Measurements from ENCODE around the gene MED13L.

Gene MED13L

GRCh38 chr12:116156614-116157013 is 120.9 kb downstream of the MED13L start:
- no peak overlapping the region for H2BK120ac ChIP-seq (ENCODE audit: low read depth, low read length)
- H3K27me3 ChIP-seq (ENCODE audit: insufficient read depth, low read length, poor library complexity) = no peaks in the 10 kb centered on the region
- H3K79me2 ChIP-seq (ENCODE audit: control insufficient read depth, insufficient read depth, low read length) = peaks cover 59% of the 10 kb centered on the region
- H2AK5ac ChIP-seq (ENCODE audit: low read length) = no peak overlapping the region
- no peak overlapping the region for H3K4me2 ChIP-seq (ENCODE audit: low read length)
- H2BK5ac ChIP-seq (ENCODE audit: low read length) = no peak overlapping the region
- H4K5ac ChIP-seq (ENCODE audit: low read length) = no peak overlapping the region
- no peak overlapping the region for H3K23ac ChIP-seq (ENCODE audit: low read length)
- no peak overlapping the region for H3K4ac ChIP-seq (ENCODE audit: low read depth, low read length)
- no peak overlapping the region for H3K56ac ChIP-seq (ENCODE audit: low read length)
- no peak overlapping the region for H3K27ac ChIP-seq (ENCODE audit: low read depth, low read length)
- no peak overlapping the region for H2BK15ac ChIP-seq (replicated peaks; ENCODE audit: low read depth)
- no peak for DNase-seq
- no peak overlapping the region for H3K18ac ChIP-seq (ENCODE audit: low read length)
- H3K79me1 ChIP-seq (ENCODE audit: low read length) = peaks cover 15% of the 10 kb centered on the region
- WGBS (ENCODE audit: extremely low coverage, insufficient coverage, low lambda C conversion rate) = no CpG with 5 or more reads among the region's 4 CpGs
- H3K36me3 ChIP-seq (ENCODE audit: control insufficient read depth, insufficient read depth, low read length) = no peaks in the 10 kb centered on the region
- no peak overlapping the region for H4K8ac ChIP-seq (ENCODE audit: low read depth, low read length)
- H3K4me1 ChIP-seq (ENCODE audit: control insufficient read depth, low read depth, low read length) = peaks cover 12% of the 10 kb centered on the region
- no peak overlapping the region for H3K9ac ChIP-seq (ENCODE audit: low read length)
- H3K4me3 ChIP-seq (ENCODE audit: low read length) = no peak overlapping the region

GRCh38 chr12:116155383-116155782 is 122.1 kb downstream of the MED13L start:
- Histone ChIP-seq H3K27me3 (ENCODE audit: insufficient read depth, low read length, poor library complexity) (no peaks in the 10 kb centered on the region), H3K4ac (ENCODE audit: low read depth, low read length) (no peak overlapping the region), H3K36me3 (ENCODE audit: control insufficient read depth, insufficient read depth, low read length) (no peaks in the 10 kb centered on the region), H3K4me1 (ENCODE audit: control insufficient read depth, low read depth, low read length) (peaks cover 12% of the 10 kb centered on the region), H4K8ac (ENCODE audit: low read depth, low read length) (no peak overlapping the region), H3K79me2 (ENCODE audit: control insufficient read depth, insufficient read depth, low read length) (peaks cover 56% of the 10 kb centered on the region), H3K4me3 (ENCODE audit: low read length) (no peak overlapping the region), H3K18ac (ENCODE audit: low read length) (no peak overlapping the region), H2AK5ac (ENCODE audit: low read length) (no peak overlapping the region), H3K79me1 (ENCODE audit: low read length) (peaks cover 14% of the 10 kb centered on the region), H3K56ac (ENCODE audit: low read length) (no peak overlapping the region), H2BK15ac (replicated peaks; ENCODE audit: low read depth) (no peak overlapping the region), H3K23ac (ENCODE audit: low read length) (no peak overlapping the region), H3K27ac (ENCODE audit: low read depth, low read length) (no peak overlapping the region), H4K5ac (ENCODE audit: low read length) (no peak overlapping the region), H3K4me2 (ENCODE audit: low read length) (no peak overlapping the region), H2BK120ac (ENCODE audit: low read depth, low read length) (no peak overlapping the region), H2BK5ac (ENCODE audit: low read length) (no peak overlapping the region), H3K9ac (ENCODE audit: low read length) (no peak overlapping the region)
- DNase-seq = no peak
- no CpG with 5 or more reads among the region's 8 CpGs for WGBS (ENCODE audit: extremely low coverage, insufficient coverage, low lambda C conversion rate)

GRCh38 chr12:116153983-116154382 is 123.5 kb downstream of the MED13L start:
- WGBS (ENCODE audit: extremely low coverage, insufficient coverage, low lambda C conversion rate) = no CpG with 5 or more reads among the region's 2 CpGs
- H3K27ac ChIP-seq (ENCODE audit: low read depth, low read length) = no peak overlapping the region
- no peak overlapping the region for H4K5ac ChIP-seq (ENCODE audit: low read length)
- no peak overlapping the region for H2BK15ac ChIP-seq (replicated peaks; ENCODE audit: low read depth)
- peaks cover 12% of the 10 kb centered on the region for H3K4me1 ChIP-seq (ENCODE audit: control insufficient read depth, low read depth, low read length)
- DNase-seq = no peak
- peaks cover 14% of the 10 kb centered on the region for H3K79me1 ChIP-seq (ENCODE audit: low read length)
- H2BK5ac ChIP-seq (ENCODE audit: low read length) = no peak overlapping the region
- H3K36me3 ChIP-seq (ENCODE audit: control insufficient read depth, insufficient read depth, low read length) = no peaks in the 10 kb centered on the region
- H3K56ac ChIP-seq (ENCODE audit: low read length) = no peak overlapping the region
- H4K8ac ChIP-seq (ENCODE audit: low read depth, low read length) = no peak overlapping the region
- H3K9ac ChIP-seq (ENCODE audit: low read length) = no peak overlapping the region
- H3K18ac ChIP-seq (ENCODE audit: low read length) = no peak overlapping the region
- H3K27me3 ChIP-seq (ENCODE audit: insufficient read depth, low read length, poor library complexity) = no peaks in the 10 kb centered on the region
- no peak overlapping the region for H3K4me2 ChIP-seq (ENCODE audit: low read length)
- H3K23ac ChIP-seq (ENCODE audit: low read length) = no peak overlapping the region
- peaks cover 56% of the 10 kb centered on the region for H3K79me2 ChIP-seq (ENCODE audit: control insufficient read depth, insufficient read depth, low read length)
- no peak overlapping the region for H3K4ac ChIP-seq (ENCODE audit: low read depth, low read length)
- H3K4me3 ChIP-seq (ENCODE audit: low read length) = no peak overlapping the region
- no peak overlapping the region for H2BK120ac ChIP-seq (ENCODE audit: low read depth, low read length)
- H2AK5ac ChIP-seq (ENCODE audit: low read length) = no peak overlapping the region

GRCh38 chr12:116153113-116153512 is 124.4 kb downstream of the MED13L start:
- no peak for DNase-seq
- H3K4me2 ChIP-seq (ENCODE audit: low read length) = no peak overlapping the region
- peaks cover 12% of the 10 kb centered on the region for H3K4me1 ChIP-seq (ENCODE audit: control insufficient read depth, low read depth, low read length)
- no peaks in the 10 kb centered on the region for H3K36me3 ChIP-seq (ENCODE audit: control insufficient read depth, insufficient read depth, low read length)
- no peak overlapping the region for H3K9ac ChIP-seq (ENCODE audit: low read length)
- no peak overlapping the region for H4K8ac ChIP-seq (ENCODE audit: low read depth, low read length)
- no peak overlapping the region for H3K23ac ChIP-seq (ENCODE audit: low read length)
- H2BK5ac ChIP-seq (ENCODE audit: low read length) = no peak overlapping the region
- no peak overlapping the region for H3K4me3 ChIP-seq (ENCODE audit: low read length)
- peaks cover 14% of the 10 kb centered on the region for H3K79me1 ChIP-seq (ENCODE audit: low read length)
- H3K27ac ChIP-seq (ENCODE audit: low read depth, low read length) = no peak overlapping the region
- no peak overlapping the region for H3K18ac ChIP-seq (ENCODE audit: low read length)
- no peak overlapping the region for H2BK120ac ChIP-seq (ENCODE audit: low read depth, low read length)
- no peak overlapping the region for H4K5ac ChIP-seq (ENCODE audit: low read length)
- H3K27me3 ChIP-seq (ENCODE audit: insufficient read depth, low read length, poor library complexity) = no peaks in the 10 kb centered on the region
- no peak overlapping the region for H3K56ac ChIP-seq (ENCODE audit: low read length)
- H3K4ac ChIP-seq (ENCODE audit: low read depth, low read length) = no peak overlapping the region
- H2AK5ac ChIP-seq (ENCODE audit: low read length) = no peak overlapping the region
- no peak overlapping the region for H2BK15ac ChIP-seq (replicated peaks; ENCODE audit: low read depth)
- peaks cover 58% of the 10 kb centered on the region for H3K79me2 ChIP-seq (ENCODE audit: control insufficient read depth, insufficient read depth, low read length)

- Histone ChIP-seq H3K27ac (ENCODE audit: low read depth, low read length) (no peak overlapping the region), H3K4me1 (ENCODE audit: control insufficient read depth, low read depth, low read length) (peaks cover 4% of the 10 kb centered on the region), H2AK5ac (ENCODE audit: low read length) (no peak overlapping the region), H2BK5ac (ENCODE audit: low read length) (no peak overlapping the region), H3K18ac (ENCODE audit: low read length) (no peak overlapping the region), H3K79me2 (ENCODE audit: control insufficient read depth, insufficient read depth, low read length) (peaks cover 51% of the 10 kb centered on the region), H4K8ac (ENCODE audit: low read depth, low read length) (no peak overlapping the region), H3K9ac (ENCODE audit: low read length) (no peak overlapping the region), H3K56ac (ENCODE audit: low read length) (no peak overlapping the region), H3K4ac (ENCODE audit: low read depth, low read length) (no peak overlapping the region), H3K4me2 (ENCODE audit: low read length) (no peak overlapping the region), H2BK15ac (replicated peaks; ENCODE audit: low read depth) (no peak overlapping the region), H4K5ac (ENCODE audit: low read length) (no peak overlapping the region), H2BK120ac (ENCODE audit: low read depth, low read length) (no peak overlapping the region), H3K36me3 (ENCODE audit: control insufficient read depth, insufficient read depth, low read length) (no peaks in the 10 kb centered on the region), H3K23ac (ENCODE audit: low read length) (no peak overlapping the region), H3K4me3 (ENCODE audit: low read length) (no peak overlapping the region), H3K27me3 (ENCODE audit: insufficient read depth, low read length, poor library complexity) (no peaks in the 10 kb centered on the region), H3K79me1 (ENCODE audit: low read length) (peaks cover 12% of the 10 kb centered on the region)
- DNase-seq = no peak
- no CpG with 5 or more reads among the region's 4 CpGs for WGBS (ENCODE audit: extremely low coverage, insufficient coverage, low lambda C conversion rate)
Measured at GRCh38 chr12:116152268-116152667, 125.2 kb downstream of the MED13L start.

- Histone ChIP-seq H3K4me1 (ENCODE audit: control insufficient read depth, low read depth, low read length) (no peaks in the 10 kb centered on the region), H3K27ac (ENCODE audit: low read depth, low read length) (no peak overlapping the region), H2AK5ac (ENCODE audit: low read length) (no peak overlapping the region), H3K27me3 (ENCODE audit: insufficient read depth, low read length, poor library complexity) (no peaks in the 10 kb centered on the region), H3K79me1 (ENCODE audit: low read length) (peaks cover 6% of the 10 kb centered on the region), H3K23ac (ENCODE audit: low read length) (no peak overlapping the region), H4K8ac (ENCODE audit: low read depth, low read length) (no peak overlapping the region), H3K18ac (ENCODE audit: low read length) (no peak overlapping the region), H3K4ac (ENCODE audit: low read depth, low read length) (no peak overlapping the region), H2BK120ac (ENCODE audit: low read depth, low read length) (no peak overlapping the region), H3K9ac (ENCODE audit: low read length) (no peak overlapping the region), H2BK5ac (ENCODE audit: low read length) (no peak overlapping the region), H3K36me3 (ENCODE audit: control insufficient read depth, insufficient read depth, low read length) (no peaks in the 10 kb centered on the region), H3K56ac (ENCODE audit: low read length) (no peak overlapping the region), H3K79me2 (ENCODE audit: control insufficient read depth, insufficient read depth, low read length) (peaks cover 52% of the 10 kb centered on the region), H4K5ac (ENCODE audit: low read length) (no peak overlapping the region), H2BK15ac (replicated peaks; ENCODE audit: low read depth) (no peak overlapping the region), H3K4me2 (ENCODE audit: low read length) (no peak overlapping the region), H3K4me3 (ENCODE audit: low read length) (no peak overlapping the region)
- no peak for DNase-seq
- WGBS (ENCODE audit: extremely low coverage, insufficient coverage, low lambda C conversion rate) = no CpG with 5 or more reads among the region's 5 CpGs
Measured at GRCh38 chr12:116150452-116150851, 127.0 kb downstream of the MED13L start.
